Endometrial microvascular endothelial cells (primary cell): ENCODE results near the gene AMOT. TPM values are rescaled to one million over a fixed set of nuclear protein-coding genes. Genes with fewer than 3 reads are reported as not detected.

Experiments used
- in situ Hi-C: cut with HindIII; loops from 2 replicates; pipeline ENCODE4 v1.10.0; 2017; ENCODE audit warnings: low sequenced_read_pairs, low pct_unique_long_range_greater_than_20kb; ENCODE audit errors: inconsistent ontology term
- total RNA-seq: library from RNA; depleted of rRNA; stranded (reverse); fragments of >200 nt; gene quantifications from one replicate; pipeline ENCODE4 v1.2.3, GENCODE V29; 2015; ENCODE audit errors: inconsistent ontology term

Gene AMOT
- total RNA-seq, 1 donor from 2014 or later = 7.3 TPM

- in situ Hi-C loops = no loop called here
Measured at GRCh38 chrX:112759966-112760365, 80.7 kb downstream of the AMOT start.

GRCh38 chrX:112759512-112759911 lies 81.1 kb downstream of the AMOT start:
- in situ Hi-C loops = no loop called here

GRCh38 chrX:112757946-112758345 lies 82.7 kb downstream of the AMOT start:
- in situ Hi-C loops = no loop called here

GRCh38 chrX:112753116-112753515 lies 87.5 kb downstream of the AMOT start:
- in situ Hi-C loops = no loop called here

- in situ Hi-C loops = no loop called here
Measured at GRCh38 chrX:112751076-112751475, 89.6 kb downstream of the AMOT start.

- in situ Hi-C loops = no loop called here
Measured at GRCh38 chrX:112746812-112747595, 93.6 kb downstream of the AMOT start.

- in situ Hi-C loops = no loop called here
Measured at GRCh38 chrX:112738347-112739033, 102.1 kb downstream of the AMOT start.

- in situ Hi-C loops = no loop called here
Measured at GRCh38 chrX:112736310-112736709, 104.3 kb downstream of the AMOT start.

- in situ Hi-C loops = no loop called here
Measured at GRCh38 chrX:112735147-112735546, 105.5 kb downstream of the AMOT start.

- in situ Hi-C loops = no loop called here
Measured at GRCh38 chrX:112734290-112734689, 106.3 kb downstream of the AMOT start.

- in situ Hi-C loops = no loop called here
Measured at GRCh38 chrX:112731793-112732192, 108.8 kb downstream of the AMOT start.

Other genes starting within 250 kb of the AMOT start
- not detected for gene LHFPL1, start 160.9 kb downstream of the AMOT start, total RNA-seq